ENCODE measurements around the gene RFX3.
A peak's percentile ranks its signal among the peaks of the same experiment; 100 is the strongest.

Gene RFX3

DNA sequence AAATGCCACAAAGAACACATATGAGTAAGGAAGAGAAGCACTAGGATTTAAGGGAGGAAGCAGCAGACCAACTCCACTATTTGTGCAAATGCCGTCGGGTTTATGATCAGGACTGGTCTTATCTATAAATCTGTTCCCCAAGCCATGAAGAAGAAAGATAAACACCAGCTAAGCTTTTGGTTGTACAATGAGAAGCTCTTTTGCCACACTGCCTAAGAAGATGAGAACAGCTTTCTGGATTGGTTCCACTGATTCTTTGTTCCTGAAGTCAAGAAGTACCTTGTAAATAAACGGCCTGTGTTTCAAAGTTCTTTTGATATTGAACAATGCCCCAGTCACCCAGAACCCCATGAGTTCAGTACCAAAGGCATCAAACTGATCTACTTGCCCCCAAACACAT, 93.9 kb downstream of the RFX3 start:
- DNase-seq = no peak

DNA sequence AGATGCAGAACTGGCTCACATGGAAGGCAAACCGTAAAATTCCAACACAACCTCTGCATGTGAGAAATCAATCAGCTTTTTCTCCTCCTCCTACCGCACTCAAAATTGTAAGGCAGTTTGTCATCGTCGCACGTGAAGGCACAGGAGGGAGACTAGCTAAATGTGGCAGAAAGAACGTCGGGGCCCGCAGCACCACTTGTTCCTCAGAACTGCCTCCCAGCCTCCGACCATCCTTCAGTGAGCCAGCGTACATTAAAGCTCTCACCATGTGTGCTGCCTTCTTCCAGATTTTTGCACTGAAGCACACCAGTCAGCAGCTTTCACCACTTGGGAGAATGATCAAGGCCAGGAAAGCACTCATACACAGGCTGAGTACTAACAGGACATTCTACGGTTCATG, 105.9 kb downstream of the RFX3 start:
- DNase-seq = no peak

DNA sequence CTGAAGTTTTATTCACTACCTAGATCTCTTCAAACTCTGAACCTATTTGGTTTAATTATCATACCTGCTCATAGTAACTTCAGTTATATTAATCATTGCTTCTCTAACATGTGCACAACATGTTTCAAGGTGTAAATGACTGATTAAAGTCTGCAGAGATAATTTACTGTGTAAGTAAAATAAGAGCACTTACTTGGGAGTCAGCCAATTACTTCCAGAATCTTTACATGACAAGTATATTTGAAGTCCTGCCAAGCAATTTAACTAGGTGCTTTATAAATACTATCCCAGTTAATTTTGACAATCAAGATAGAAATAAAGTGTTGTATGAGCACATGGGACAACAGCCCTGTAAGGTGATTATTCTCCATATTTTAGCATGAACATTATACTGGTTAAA, 109.9 kb downstream of the RFX3 start:
- DNase-seq = no peak

DNA sequence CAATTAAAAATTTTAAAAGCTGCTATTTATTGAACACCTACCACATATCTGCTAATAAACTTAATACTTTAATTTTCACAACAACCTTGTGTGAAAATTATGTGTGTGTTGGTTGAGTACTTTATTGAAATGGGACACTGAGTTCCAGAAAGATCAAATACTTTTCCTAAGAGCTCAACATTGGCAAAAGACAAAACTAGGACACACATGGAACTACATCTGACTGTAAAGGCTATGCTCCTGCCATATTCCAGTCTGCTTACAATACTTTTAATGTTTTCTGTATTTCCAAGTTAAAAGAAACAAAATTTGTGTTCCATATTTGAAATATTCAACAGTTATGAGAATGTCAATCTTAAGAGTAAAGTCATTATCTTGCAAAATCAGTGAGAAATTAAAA, 111.8 kb downstream of the RFX3 start:
- no peak for DNase-seq

DNA sequence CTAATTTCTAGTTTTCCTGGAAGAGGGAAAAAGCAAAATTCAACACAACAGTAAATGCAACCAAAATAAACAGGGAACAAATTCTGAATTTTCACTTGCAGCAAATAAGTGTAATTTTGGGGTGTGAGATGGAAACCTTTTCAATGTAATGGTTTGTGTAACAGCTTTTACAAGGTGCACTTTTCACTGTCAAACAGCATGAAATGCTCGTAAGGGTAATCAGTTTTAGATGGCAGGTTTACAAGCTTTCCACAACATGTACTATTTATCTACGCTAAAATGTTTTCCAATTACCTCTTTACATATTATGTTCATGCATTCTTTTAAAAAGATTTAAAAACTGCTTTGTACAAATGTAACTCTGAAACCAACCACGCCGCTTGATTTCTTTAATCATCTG, 115.3 kb downstream of the RFX3 start:
- no peak for DNase-seq

DNA sequence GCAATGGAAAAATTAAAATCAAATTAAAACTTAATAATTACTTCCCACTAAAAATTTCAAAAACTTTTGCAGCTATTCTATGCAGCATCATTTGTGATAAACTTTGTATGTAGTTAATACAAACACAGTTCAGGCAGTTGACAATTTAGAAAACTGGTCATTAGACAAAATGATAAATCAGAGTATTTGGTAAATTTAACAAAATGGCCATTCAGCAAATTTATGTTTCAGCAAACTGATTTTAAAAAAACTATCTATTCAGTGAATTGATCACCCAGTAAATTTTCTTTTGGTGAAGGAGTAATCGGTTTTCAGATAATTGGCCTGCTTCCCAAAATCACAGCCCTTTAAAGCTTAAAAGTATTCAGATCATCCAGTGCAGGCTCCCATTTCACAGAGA, 116.3 kb downstream of the RFX3 start:
- no peak for DNase-seq

DNA sequence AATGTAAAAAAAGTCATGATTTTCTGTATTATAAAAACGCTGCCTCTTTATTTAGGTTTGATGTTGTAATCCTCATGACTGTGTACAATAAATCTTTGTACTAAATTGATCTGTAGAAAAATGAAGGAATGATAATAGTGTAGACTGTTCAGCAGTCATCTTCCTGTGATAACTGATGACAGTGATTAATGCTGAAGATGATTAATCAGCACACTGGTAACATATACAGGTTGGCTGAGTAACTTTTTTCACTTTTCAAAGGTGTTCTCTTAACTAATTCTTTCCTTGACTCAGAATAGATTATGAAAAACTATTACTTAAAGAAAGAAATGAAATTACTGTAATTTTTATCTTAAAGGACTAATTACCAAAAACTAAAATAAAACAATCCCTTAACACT, 122.5 kb downstream of the RFX3 start:
- DNase-seq = no peak

DNA sequence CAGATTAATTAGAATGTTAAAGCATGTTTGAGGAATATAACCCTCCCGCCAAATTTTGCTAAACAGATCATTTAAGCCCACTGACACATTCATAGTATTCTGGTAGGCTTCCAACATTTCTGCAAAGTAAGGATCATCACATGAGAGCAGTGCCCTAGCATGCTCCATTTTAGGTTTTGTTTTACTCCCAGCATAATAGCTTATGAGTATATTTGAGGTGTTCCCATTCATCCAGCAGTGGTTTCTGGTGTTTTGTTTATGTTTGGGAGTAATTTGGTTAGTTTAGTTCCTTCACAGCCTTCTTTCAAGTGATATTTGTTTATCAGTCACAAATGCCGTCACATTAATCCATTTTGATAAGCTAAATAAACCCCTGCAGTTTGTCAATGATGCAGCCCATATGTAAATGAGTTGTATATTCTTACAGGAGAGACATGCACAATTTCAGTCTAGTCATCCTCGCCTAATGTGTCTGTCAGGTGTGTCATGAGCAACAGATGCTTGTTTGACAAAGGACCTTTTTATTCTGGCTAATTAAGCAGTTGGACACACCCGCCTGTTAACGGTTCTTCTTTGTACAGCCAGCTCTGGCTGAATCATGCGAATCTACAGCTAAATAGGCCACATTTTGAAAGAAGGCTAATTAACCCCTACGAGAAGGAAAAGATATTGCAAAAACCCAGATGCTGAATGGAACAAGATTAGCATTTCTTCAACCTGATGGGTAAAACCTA, 124.4 kb downstream of the RFX3 start:
- DNase-seq = no peak

DNA sequence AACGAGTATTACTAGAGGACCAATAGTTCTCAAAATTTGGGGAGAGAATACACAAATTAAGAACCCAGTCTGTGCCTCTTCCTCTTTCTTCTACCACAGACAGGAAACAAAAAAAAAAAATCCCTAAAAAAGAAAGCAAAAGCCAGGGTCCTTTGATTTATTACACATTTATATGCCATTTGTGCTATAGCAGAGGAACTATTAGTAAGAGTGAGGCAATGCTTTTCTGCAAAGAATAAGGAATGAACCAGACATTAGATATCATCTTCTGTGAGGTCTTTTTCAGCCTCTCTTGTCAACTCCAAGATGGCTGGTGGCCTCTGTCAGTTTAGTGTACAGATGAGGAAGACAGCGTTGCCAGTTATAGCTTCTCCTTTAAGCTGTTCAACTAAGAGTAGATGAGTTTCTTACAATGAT, 127.6 kb downstream of the RFX3 start:
- peak; percentile 53 to 55 for DNase-seq

DNA sequence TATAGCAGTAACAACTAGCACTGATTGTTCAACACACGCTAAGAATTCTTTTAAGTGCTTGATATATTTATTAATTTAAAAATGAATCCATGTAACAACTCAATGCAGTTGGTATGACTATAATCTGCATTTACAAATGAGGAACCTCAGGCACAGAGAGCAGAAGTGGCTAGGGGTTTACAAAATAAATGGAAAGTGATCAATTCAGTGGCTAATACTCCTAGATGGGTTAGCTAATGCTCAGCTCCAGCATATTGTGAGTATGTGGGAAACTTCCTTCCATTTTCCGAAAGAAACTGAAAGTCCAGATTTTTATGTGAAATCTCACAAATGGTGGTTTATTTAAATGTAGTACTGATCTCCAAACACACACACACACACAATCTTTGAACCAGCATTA, 128.0 kb downstream of the RFX3 start:
- peak in 1 of 2 experiments; percentile 6 for DNase-seq

DNA sequence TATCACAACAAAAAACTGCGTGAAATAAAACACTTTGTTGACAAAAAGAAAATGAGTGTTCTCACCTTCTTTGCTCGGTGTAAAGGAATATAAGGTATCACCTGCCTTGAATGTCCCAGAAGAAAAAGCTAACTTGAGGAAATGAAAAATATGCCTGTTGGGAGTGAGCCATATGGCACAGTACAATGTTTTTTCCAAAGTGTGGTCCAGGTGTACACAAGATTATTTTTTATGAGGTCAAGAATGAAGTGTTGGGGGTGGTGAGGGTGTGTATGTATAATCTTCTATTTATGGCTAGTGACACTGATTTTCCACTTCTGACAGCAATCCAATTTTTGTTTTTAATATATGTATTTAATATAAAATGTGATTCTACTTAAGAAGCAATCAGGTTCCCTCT, 134.4 kb downstream of the RFX3 start:
- DNase-seq = no peak

DNA sequence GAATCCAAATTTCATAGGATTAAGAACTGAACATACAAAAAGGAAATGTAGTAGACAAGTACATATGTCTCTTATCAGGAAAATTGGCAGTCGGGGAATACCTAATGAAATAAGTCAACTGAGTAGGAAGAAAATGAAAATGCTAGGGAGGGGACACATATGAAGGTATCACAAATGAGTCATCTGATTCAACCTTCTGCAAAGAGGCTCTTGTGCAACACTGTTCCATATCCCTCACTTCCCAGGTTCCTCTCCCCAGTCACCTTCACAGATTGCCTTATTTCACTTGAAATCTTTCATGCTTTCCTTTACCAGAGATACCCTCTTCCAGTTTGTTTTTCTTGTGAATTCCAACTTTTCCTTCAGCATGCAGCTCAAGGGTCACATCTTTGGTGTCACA, 139.0 kb downstream of the RFX3 start:
- no peak for DNase-seq

DNA sequence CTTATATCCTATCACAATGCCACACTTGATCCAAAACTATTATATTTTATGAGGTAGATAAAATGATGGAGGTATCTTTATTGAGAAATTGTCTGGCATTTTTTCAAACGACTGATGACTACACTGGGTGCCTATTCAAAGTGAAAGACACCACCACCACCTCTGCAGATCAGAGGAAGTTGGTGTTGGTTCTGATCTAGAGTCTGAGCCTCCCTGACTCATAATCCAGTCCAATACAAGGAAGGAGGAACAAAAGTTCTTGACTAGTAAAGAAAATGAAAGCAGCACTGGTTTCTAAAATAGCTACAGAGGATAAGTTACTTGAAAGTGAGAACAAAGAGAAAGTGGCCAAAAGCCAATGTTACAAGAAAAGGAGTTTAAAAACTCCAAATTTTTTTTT, 139.9 kb downstream of the RFX3 start:
- DNase-seq = no peak

DNA sequence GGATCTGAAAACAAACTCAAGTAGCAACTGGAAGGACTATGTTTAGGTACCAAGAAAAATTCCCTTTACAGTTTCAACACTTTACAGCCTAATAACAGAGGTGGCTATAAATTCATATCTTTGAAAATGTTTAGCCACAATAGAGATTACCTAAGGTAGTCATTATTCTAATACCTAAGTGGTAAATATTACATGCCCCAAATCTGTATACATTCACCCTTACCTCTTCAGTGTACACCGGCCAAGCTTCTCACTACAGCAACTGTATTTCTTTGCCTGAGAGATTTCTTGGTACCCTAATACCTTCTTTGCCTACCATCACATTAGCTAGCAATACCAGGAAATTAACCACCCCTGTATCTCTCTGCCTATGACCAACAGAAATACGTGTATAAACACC, 154.0 kb downstream of the RFX3 start:
- DNase-seq = no peak

DNA sequence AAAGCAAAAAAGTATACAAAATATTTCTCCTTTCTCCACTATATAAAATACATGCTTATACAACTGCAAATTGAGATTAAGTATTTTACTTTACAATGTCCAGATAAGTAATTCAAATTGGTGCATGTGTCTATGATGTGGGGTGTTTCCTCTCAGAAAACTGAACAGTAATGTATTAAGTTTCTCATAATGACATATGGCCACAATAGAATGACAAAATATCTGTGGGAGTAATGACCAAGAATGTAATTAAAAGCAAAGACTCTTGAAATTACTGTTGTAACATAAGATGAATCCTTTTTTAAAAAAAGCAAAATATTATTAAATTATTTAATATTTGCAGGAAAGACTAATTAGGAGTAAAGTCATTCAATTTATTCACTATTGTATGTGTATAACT, 155.1 kb downstream of the RFX3 start:
- DNase-seq = no peak

DNA sequence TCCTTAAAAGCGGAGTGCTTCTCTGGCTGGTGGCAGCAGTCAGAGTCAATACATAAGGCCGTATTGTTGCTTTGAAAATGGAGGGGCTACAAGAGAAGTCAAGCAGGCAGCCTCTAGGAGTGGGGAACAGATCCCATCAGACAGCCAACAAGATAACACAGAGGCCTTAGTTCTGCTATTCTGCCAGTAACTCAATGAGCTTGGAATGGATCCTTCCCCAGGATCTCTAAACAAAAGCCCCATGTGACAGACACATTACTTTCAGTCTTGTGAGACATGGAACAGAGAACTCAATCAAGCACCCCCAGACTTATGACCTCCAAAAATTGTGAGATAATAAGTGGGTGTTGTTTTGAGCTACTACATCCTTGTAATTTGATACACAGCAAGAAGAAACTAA, 158.6 kb downstream of the RFX3 start:
- DNase-seq = no peak

DNA sequence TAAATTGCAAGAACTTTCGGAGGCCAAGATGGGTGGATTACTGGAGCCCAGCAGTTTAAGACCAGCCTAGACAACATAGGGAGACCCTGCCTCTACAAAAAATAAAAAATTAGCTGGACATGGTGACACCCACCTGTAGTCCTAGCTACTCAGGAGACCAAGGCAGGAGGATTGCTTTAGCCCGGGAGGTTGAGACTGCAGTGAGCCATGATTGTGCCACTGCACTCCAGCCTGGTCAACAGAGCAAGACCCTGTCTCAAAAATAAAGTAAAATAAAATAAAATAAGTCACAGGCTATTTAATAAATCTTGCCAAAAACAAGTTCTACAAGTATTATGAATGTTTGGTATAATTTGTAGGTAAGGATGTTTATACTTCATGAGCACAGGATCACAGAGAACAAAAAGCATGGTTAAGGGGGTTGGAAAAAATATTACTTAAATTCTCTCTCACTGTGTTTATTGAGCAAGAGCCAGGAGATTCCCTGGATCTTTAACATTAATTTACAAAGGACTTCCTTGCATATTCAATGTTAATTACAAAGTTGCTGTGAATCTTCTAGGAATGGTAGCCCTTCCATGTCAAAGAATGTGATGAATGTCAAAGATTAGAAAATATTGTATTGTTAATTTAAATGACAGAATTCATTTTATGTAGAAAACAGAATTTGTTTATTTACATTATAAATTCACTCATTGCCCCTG, 164.0 kb downstream of the RFX3 start:
- DNase-seq = no peak

DNA sequence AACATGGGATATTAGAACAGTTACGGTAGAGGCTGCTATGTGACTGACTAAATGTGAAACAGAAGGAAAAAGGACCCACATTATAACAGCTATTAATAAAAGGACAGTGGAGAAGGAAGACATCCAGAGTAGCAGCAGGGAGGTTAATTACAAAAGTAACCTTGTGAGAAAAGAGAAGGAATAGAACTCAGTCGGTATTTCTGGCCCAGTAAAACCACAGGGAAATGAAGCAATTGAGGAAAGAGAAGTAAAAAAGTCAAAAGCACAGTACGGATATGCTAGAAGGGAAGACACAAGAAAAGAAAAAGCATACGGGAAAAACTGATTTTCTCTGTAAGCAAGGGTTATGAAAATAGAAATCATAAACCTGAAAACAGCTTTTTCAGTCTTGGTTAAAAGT, 164.7 kb downstream of the RFX3 start:
- peak; percentile 22 to 41 for DNase-seq

DNA sequence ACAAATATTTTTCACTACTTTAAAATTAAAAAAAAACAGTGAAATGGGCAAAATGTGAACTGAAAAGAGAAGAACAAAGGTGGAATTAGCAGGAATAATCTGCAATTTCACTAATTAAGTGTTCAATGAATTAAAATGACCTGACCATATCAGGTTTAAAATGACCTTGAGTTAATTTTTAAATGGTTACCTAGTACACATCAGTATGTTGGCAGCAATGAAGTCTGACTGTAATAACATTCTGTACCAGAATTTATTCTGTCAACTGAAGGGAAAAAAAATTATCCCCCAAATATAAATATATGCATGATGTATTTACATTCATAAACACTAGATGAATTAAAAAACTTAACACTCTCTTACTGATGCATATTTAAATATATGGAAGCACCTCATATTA, 165.6 kb downstream of the RFX3 start:
- DNase-seq = no peak

DNA sequence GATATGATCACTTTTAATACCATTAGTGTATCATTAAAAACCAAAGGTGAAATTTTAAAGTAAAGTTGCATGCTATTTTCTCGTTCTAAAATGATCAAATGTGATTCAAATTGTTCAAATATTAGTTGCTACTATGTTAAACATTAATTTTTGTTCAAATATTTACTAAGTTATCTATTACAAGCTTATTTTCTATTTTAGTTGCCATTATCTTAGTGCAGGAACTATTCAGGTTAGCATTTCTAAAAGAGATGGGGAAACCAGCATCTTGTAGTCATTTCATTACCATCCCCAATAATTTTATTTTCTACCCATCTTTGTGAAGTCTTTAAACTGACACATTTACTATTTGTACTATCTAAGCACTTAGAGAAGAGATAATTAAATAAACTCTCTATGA, 166.0 kb downstream of the RFX3 start:
- no peak for DNase-seq

DNA sequence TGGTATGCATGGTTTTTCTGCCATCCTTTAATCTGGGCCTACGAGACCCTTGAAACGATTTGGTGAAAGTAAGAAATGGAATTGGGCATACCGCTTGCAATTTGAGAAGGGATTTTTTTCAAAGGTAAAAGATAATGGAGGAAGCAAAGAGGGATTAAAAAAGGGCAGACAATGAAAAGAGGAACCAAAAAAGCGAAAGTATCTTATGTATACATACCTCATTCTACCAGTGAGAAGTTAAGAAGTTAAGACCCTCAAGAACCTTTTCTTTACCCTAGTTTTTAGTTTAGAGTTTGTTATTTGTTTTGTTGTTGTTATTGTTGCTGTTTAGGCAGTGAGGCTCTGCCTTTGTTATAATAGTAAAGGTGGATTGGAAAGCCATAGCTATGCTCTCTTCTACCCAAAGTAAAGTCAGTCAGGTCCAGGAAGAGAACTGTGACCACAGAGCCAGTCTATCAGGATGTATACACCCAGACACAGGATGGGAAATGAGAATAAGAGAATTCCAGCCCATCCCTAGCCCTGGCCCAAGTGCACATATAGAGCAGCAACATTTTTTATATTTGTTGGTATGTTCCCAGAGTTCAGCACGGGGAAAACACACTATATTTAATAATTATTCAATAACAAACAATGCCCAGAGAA, 166.6 kb downstream of the RFX3 start:
- DNase-seq = peak in 1 of 2 experiments; percentile 18

DNA sequence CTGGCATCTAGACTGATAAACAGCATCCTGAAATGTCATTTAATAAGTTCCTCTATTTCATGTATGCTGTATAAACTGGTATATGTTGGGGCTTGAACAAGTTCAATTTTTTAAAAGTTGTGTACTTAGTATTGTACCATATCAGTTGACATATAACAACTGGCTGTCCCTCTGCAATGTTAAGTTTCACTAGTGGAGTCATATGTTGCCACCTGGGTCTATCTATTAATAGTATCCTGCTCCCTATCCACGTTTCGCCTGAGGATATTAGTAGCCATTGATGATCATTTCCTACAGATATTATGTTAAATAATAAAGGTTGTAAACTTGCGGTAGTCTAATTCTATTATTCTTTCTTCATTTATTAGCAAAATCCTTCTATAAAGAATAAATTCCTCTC, 177.6 kb downstream of the RFX3 start:
- DNase-seq = no peak

DNA sequence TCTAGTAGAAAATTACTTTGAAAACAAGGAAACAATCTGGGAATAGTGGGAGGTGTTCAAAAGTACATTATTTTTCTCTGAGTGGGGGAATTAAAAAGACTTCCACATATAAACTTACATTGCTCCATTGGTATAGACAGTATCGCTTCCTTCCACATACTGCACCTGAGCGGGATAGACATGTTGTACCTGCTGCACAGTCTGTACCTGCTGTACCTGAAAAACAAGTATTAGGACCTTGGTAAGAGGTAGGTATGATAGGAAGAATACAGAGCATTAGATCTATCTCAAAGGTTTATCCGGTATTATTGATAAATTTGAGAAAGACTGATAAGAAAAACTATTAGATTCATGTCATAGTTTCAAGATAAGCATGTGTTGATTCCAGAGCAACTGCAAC, 179.3 kb downstream of the RFX3 start:
- DNase-seq = no peak

DNA sequence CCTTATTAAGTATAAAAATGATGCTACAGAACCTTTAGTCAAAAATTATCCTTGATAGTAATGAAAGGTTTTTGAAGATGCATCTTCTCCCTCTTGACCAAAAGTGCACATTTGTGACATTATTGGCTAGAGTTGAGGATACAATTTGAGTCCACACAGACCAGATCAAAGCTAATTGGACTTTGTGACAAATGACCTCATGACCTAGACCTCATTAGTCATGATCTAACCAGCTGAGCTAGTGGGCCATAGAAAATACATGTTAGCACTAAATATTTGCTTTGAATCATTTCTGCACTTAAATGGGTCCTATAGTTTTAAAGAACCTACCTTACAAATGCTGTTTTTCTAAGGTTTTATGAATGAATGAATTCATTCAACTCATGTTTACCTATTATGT, 182.1 kb downstream of the RFX3 start:
- no peak for DNase-seq
